GM12892 (cell line): ENCODE measurements around the gene INPP5K.

ENCODE experiments used
- POLR2A ChIP-seq: IDR thresholded peaks from 2 replicates; pipeline ENCODE4 v1.6.1; 2011; ENCODE audit warnings: low read depth, low read length, control low read depth
- TAF1 ChIP-seq: IDR thresholded peaks from 2 replicates; pipeline ENCODE4 v1.6.1; 2011; ENCODE audit warnings: low read depth, mild to moderate bottlenecking, control low read depth, low read length, borderline replicate concordance

DNA sequence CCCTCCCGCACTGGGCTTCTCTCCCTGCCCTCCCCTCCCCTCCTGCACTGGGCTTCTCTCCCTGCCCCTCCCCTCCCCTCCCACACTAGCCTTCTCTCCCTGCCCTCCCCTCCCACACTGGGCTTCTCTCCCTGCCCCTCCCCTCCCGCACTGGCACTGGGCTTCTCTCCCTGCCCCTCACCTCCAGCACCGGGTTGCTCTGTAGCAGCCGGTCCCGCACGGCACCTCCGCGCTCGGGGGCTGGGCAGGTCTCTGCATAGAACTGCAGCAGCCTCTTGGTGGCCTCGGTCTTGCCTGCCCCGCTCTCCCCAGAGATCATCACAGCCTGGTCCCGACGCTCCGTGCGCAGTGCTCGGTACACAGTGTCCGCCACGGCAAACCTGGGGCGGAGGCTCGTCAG, 33.7 kb downstream of the INPP5K start:
- no peak for TF ChIP-seq TAF1
- no peak for TF ChIP-seq POLR2A
